ENCODE data around the gene DCBLD1.

DNA sequence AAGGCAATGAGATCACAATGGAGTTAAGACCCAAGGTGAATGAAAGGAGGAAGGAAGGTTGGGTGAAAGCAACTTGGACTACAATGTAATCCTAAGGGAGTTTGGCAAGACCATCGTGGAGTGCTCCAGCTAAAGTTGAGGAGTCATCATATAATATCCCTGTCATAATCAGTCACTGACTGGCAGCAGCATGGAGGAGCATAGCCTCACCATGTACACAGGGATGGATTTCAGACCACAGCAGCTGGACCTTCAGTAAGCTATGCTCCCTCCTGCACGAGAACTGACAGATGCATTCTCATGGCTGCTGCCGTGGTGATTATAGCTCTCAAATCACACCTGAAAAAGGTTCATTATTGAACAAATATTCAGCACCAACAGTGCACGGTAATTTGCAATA is 76.8 kb downstream of the DCBLD1 start:
- TF ChIP-seq POLR2AphosphoS5 (IDR thresholded peaks at IDR 0.05) = no peak
- TF ChIP-seq, protein P1, sequence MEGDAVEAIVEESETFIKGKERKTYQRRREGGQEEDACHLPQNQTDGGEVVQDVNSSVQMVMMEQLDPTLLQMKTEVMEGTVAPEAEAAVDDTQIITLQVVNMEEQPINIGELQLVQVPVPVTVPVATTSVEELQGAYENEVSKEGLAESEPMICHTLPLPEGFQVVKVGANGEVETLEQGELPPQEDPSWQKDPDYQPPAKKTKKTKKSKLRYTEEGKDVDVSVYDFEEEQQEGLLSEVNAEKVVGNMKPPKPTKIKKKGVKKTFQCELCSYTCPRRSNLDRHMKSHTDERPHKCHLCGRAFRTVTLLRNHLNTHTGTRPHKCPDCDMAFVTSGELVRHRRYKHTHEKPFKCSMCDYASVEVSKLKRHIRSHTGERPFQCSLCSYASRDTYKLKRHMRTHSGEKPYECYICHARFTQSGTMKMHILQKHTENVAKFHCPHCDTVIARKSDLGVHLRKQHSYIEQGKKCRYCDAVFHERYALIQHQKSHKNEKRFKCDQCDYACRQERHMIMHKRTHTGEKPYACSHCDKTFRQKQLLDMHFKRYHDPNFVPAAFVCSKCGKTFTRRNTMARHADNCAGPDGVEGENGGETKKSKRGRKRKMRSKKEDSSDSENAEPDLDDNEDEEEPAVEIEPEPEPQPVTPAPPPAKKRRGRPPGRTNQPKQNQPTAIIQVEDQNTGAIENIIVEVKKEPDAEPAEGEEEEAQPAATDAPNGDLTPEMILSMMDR (IDR thresholded peaks at IDR 0.05) = no peak
